Tibial nerve (tissue), 3 donors: ENCODE data around the gene RUNX1.

Experiments
- CTCF ChIP-seq, 5 experiments: fragments of 200-600 bp in 3 of 5; fragments of 450-650 bp in 2 of 5; sonication (generic) in 3 of 5; IDR thresholded peaks; one replicate each; pipeline ENCODE4 v1.5.1; 2016 to 2019; ENCODE audit warnings: antibody characterized with exemption in 5 of 5, mild to moderate bottlenecking in 3 of 5, moderate library complexity in 2 of 5
- POLR2A ChIP-seq, 2 donors: fragments of 450-650 bp; IDR thresholded peaks; one replicate each; pipeline ENCODE4 v1.6.1; 2017; ENCODE audit warnings: antibody characterized with exemption in 2 of 2, mild to moderate bottlenecking in 2 of 2, moderate library complexity in 2 of 2

DNA sequence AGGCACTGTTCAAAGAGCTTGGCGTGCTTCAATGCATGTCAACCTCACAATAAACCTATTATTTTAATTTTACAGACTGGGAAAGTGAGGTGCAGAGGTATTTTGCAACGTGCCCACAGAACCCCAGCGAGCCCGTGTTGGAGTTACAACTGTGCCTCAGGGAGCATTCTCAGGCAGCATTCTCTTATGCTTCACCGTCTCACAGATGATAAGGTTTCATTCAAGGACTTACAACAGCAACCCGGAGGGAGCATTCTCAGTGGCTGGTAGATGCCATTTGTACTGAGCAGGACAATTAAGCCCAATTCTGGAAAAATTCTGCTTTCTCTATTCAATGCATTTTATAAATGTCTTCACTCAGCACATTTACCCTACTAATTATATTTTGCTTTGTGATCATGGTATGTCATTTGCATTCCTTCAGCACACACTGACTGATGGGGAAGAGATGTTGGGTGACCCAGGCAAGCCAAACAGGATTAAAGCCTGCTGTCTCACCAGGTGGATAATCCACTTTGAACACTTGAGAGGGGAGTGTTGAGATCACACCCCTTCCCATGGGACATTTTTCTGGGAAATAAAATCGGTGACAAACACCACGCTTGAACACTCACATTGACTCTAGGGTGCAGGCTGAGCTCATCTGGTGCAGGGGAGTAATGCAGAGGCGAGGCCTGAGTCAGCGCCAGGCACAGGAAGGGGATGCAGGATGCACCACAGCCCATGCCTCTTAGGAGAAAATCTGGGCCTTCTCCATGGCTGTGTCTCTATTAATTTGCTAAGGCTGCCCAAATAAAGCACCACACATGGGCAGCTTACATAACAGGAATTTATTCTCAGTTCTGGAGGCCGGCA lies 266.4 kb downstream of the RUNX1 start:
- TF ChIP-seq POLR2A (IDR thresholded peaks at IDR 0.05) (no peak), CTCF (IDR thresholded peaks at IDR 0.05) (no peak)
